ENCODE data around the gene MORN4.
"Not testable (repeated sequence)": the region's sequence is repeated elsewhere in the genome, so short reads cannot be mapped to it uniquely, and the experiment has no call there.

MORN4 gene

DNA sequence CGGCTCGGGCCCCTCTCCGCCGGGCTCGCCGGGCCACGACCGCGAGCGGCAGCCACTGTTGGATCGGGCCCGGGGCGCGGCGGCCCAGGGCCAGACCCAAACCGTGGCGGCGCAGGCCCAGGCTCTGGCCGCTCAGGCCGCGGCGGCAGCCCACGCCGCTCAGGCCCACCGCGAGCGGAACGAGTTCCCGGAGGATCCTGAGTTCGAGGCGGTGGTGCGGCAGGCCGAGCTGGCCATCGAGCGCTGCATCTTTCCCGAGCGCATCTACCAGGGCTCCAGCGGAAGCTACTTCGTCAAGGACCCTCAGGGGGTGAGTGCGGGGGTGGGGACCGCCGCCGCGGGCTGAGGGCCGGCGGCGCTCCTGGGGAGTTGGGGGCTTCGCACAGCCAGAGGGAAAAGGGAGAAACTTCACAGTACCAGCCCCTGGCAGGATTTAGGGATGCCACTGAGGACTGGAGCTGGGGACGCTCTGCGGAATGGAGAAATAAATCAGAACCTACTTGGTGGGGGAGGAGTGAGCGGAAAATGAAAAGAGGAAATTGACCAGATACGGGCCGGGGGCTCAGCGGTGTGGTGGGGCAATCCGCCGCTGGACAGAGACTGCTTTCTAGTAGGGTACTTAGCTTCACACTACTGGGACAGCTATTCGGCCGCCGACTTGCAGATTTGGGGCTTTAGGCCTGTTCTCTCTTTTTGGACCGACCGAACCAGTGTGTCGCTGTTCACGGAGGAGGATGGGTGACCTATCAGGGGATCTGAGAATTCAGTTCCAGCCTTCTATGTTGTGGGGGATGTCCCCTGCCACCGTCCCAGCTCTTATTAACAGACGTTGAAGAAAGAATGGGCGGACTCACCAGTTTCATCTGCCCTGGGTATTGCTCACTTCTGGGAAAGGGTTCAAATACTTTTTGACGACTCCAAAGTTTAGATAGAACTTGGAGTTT, 7.8 kb upstream of the MORN4 start:
- FAIRE-seq: no peak

DNA sequence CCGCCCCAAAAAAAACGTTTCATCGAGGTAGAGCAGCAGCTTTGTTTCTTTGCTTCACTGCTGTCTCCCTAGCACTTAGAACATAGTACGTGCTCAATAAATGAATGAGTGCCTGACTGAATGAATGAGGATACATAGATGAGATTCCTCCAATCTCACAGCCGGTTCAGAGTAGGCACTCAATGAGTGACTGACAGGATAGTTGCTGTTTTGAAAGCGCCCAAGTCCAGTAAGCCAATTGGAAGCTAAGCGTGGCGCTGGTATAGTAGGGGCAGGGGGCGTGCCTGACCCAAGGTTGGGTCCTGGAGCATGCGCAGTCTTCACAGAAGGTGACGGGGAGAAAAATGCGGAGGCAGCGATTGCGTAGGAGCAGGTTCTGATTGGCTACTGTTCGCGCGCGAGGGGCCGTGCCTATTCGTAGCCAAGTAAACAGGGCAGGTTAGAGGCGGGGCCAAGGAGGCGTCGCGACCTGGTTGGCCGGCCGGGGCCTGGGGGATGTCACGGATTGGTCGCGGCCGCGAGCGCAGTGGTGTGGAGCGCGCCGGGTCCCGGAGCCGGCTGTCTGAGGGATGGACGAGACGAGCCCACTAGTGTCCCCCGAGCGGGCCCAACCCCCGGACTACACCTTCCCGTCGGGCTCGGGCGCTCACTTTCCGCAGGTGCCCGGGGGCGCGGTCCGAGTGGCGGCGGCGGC, 7.0 kb upstream of the MORN4 start, which contains the start of gene PI4K2A:
Gene PI4K2A (plus strand): TSS at position 498 of the 694 bp plus-strand sequence. CDS start 72 bp downstream, at position 570.
- FAIRE-seq: peak; percentile 99

DNA sequence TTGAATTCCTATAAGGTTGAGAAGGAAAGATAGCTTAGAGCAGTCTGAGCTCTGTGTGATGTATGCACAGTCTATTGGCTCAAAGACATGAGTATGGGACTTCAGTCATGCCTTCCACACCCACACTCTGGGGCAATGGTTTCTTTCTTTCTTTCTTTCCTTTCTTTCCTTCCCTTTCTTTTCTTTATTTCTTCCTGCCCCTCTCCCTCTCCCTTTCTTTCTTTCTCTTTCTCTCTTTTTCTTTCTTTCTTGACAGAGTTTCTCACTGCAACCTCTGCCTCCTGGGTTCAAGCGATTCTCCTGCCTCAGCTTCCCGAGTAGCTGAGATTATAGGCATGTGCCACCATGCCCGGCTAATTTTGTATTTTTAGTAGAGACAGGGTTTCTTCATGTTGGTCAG, 5.8 kb upstream of the MORN4 start:
- FAIRE-seq: not testable (repeated sequence)

DNA sequence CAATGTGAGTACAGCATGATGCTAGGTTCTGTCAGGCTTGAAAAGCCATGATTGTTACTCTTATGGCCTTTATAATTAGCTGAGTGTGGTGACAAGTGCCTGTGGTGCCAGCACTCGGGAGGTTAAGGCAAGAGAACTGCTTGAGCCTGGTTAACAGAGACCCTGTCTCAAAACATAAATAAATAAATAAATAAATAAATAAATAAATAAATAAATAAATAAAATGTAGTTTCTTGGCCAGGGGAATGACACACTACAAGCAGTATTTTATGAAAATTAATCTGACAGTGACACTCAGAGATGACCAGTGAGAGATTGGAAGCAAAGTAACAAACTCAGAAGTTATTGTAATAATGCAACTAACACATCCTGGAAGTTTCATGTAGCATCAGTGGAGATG, 2.3 kb upstream of the MORN4 start:
- FAIRE-seq: no peak

DNA sequence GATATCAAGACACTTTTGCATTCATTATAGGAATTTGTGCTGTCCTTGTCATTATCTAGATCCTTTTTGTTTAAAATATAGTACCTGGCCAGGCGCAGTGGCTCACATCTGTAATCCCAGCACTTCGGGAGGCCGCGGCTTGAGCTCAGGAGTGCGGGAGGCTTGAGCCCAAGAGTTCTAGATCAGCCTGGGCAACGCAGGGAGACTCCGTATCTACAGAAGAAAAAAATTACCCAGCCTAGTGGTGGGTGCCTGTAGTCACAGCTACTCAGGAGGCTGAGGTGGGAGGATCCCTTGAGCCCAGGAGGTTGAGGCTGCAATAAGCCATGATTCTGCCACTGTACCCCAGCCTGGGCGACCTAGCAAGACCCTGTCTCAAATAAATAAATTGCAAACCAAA, 621 bp upstream of the MORN4 start:
- FAIRE-seq: no peak

DNA sequence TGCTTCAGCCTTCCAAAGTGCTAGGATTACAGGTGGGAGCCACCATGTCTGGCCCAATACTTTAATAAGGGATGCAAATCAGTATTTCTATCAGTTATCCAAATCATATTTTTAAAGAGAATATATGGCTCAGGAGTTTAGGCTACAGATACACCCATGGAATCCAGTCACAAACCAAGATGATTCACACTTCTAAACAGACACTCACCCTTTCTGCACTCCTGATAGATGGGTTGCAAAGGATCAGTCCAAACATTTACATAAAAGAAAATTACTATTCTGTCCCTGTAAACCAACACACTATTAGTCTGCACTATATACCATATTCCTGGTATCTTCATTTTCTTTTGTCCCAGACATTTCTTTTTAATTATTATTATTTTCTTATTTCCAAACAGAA, 2.2 kb downstream of the MORN4 start:
- FAIRE-seq: no peak

DNA sequence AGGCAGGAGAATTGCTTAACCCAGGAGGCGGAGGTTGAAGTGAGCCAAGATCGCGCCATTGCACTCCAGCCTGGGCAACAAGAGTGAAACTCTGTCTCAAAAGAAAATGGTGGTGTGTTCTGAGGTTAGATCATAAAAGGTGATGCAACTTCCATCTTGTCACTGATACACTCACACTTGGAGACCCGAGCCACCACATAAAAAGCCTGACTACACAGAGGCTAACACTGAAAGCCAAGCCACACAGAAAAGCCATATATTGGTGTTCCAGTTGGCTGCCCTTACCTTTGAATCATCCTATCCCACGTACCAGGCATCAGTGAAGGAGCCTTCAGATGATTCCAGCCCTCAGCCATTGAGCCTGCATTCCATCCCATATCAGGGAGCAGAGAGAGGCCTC, 4.0 kb downstream of the MORN4 start:
- no peak for FAIRE-seq

DNA sequence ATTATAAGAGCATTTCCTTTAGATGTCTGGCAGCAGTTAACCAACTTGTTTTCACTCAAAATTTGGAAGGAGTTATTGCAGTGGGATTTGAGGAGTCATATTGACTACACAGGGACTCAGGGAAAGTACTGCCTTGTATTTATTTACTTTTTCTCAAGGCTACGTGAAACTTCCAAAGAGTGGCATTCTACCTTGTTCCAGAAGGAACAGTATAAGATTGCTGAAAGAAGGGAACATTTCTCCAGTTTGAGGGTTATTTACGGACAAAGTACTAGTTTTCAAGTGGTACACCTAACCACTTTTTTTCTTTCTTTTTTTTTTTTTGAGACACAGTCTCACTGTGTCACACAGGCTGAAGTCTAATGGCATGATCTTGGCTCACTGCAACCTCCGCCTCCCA, 5.1 kb downstream of the MORN4 start:
- no peak for FAIRE-seq

DNA sequence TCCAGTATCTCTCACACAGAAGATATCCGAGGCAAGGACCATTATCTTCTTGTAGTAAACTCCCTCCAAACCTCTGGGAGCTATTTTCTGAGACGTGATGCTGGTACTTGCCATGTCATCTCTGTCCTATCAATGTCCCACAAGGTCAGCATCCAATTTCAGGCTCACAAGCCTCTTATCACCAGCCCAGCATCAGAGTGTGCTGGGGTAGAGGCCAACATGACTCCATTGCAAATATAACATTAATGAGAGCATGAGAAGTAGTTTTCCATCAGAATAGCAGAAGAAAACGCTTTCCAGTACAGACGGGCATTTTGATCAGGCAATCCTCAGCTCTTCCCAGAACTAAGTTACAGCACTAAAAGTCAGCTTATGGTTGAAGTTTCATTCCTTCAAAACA, 5.6 kb downstream of the MORN4 start:
- no peak for FAIRE-seq

DNA sequence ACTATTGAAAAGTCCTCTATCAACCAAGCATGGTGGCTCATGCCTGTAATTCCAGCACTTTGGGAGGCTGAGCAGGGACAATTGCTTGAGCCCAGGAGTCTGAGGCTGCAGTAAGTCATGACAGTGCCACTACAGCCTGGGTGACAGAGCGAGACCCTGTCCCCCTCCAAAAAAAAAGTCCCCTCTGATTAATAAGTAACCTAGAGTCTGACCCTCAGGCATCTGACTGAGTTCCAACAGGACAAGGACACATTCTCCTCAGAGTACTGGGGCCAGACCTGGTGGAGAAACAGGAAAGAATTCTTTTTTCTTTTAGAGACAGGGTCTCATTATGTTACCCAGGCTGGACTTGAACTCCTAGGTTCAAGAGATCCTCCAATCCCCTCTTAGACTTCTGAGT, 10.0 kb downstream of the MORN4 start:
- no peak for FAIRE-seq

DNA sequence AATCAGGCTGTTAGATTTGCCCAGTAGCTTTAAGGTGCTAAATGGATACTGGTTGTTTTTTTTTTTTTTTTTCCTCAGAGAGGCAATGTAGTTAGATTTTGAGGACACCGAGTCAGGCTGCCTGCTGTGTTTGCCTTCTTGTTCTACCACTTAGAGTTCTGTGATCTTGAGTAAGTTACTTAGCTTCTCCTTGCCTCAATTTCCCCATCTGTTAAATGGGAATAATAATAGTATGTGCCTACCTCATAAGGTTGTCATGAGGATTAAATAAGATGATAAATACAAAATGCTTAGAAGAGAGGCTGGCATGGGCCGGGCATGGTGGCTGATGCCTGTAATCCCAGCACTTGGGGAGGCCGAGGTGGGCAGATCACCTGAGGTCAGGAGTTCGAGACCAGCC, 14.6 kb downstream of the MORN4 start:
- no peak for FAIRE-seq

DNA sequence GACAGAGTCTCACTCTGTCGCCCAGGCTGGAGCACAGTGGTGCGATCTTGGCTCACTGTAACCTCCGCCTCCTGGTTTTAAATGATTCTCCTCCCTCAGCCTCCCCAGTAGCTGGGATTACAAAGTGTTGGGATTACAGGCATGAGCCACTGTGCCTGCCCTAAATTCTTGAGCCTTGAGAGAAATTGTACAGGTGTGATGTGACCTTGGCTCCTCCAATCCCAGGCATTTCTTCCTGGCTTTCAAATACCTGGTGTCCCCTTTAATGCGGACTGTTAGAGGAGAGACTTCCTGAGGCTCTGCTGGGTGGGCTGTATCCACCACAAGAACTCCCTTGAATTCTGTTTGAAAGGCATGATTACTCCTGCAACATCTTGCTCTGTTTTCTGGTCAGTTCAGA, 15.0 kb downstream of the MORN4 start:
- no peak for FAIRE-seq

DNA sequence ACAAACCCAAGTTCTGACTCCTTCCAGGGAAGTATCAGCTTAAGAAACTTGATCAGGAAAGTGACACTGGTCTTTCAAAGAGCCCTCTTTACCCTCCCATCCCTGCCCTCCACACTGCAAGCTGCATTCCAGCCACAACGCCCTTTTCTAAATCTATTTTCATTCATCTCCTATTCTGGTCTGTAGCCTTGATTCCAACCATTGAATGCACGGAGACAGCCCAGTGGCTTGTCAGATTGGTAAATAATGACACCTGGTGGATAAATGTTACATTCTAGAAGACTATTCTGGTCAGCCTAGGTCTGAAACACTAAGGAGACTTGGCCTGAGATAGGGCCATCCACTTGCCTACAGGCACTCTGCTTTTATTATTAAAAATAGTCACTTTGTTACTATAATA, 20.9 kb downstream of the MORN4 start:
- FAIRE-seq: peak; percentile 92

DNA sequence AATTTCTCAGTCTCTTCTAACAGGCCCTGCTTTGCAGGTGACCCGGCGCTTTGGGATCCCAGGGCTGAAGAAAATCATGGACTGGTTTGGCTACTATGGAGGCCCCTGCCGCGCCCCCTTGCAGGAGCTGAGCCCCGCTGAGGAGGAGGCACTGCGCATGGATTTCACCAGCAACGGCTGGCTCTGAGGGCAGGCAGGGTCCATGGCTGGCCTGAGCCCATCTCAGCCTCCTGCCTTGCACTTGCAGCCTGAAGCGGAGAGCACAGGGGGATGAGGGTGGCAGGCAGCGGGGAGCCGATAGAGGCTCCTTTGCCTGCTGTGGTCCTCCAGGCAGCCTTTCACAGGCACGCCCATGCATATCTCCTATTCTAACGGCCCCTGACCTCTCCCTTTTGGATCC, 21.8 kb downstream of the MORN4 start:
- FAIRE-seq: no peak

DNA sequence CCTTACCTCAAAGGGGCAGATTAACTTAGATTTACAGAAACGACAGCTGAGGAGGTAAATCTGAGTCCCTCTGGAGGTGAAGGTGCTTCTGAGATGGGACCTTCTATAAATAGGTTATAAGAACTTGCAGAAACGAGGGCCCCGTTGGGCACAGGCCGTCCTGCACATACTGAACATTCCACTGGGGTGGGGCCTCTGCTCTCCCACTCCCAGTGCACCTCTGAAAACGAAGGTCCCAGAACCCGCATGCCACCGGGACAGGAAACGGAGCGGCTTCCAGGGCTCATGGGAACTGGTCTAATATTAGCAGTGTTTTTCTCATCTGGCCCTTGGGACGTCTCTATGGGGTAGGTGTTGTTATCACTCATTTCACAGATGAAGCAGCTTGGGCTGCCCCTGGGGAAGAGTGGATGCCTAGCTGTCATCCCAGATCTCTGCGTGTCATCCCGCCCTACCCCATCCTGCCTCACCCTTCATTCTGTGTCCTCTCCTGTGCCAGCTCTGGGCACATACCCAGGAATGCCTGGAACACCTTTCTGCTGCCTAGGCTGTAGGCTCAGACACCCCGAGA, 24.2 kb downstream of the MORN4 start:
- no peak for FAIRE-seq

DNA sequence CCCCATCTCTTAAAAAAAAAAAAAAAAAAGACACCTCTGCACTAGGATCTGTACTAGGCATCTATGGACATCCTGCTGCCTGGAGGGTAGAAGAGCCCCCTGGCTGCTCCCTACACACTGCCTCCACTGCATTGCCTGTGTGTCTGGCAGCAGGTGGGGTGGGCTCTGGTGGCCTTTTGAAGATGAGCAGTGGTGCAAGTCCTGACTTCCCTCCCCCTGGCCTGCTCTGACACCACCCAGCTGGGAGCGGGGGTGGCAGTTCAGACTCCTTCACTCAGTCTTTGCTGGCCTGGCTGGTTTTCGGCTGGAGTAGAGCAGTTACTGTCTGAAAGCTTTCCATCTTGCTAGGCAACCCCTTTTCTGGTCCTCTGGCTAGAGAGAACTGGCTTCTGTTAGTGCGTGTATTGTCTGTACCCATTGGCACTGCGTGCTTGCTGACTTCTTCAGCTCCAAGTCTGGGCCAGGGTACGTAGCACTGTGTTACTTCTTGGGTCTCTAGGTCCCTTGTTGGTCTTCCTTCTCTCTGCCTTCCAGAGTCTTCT, 26.1 kb downstream of the MORN4 start:
- FAIRE-seq: no peak

DNA sequence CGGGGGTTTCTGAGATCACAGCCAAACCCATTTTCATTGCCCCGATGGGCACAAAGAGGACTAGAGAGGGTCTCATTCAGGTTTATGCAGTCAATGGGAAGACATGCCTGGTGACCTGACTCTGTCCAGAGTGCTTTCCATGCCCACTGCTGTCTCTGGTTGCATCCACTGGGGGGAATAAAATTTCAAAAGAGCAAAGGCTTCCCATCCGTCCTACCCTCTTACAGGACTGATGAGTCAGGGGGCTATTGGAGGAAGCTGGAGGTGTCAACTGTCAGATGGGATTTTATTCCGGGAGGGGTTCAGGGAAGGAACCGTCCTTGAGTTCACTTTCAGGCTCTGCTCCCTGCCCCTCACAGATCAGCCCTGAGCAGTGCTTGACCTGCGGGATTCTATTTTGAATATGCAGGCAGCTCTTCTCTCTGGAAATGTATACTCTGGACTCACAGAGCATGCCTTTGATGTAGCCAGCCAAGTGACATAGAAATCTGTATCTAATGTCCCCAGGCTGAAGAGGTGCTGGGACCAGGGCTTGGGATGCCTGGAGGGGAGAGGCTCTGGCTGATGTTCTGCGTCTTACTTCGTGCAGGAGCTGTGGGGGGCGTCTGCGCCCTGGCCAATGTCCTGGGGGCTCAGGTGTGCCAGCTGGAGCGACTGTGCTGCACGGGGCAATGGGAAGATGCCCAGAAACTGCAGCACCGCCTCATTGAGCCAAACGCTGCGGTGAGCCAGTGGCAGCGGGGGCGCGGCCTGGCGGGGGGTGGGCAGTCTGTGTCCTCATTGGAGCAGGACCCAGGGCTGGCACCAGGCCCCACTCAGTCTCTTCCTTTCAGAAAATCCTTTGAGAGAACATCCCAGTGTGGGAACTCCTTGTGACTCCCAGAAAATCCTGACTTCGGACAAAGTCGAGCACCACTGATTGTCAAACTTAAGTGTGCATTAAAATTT, 31.8 kb downstream of the MORN4 start:
- no peak for FAIRE-seq

DNA sequence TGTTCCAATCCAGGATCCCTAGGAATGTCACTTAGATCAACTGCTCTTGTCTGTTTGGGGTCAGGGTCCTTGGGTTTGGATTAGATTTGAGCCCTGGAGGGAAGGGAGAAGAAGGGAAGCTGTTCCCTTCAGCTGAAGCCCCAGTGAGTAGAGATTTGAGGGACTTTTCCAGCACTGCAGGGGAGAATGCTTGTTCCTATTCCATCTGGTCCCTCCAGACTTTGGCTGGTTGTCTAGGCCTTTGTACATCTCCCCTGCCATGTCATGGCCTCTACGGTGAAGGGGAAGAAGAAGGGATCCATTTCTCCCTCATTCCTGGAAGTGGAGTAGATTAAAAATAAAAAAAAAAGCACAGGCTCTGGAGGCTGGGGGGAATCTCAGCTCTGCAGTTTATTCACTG, 32.7 kb downstream of the MORN4 start:
- FAIRE-seq: no peak

DNA sequence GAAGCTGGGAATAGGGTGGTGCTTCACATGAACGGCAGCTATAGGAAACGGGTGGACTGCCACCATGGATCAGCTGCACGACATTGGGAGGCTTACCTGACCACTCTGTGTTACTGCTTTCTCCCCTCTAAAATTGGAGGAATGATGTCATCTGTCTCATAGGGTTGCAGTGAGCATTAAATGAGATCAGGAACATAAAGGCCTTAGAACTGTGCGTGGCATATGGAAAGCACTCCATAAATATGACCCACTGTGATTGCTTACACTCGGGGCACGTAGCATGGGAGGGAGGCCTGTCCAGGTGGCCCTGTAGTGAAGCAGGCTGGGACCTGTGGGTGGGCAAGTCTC, 34.1 kb downstream of the MORN4 start:
- no peak for FAIRE-seq

DNA sequence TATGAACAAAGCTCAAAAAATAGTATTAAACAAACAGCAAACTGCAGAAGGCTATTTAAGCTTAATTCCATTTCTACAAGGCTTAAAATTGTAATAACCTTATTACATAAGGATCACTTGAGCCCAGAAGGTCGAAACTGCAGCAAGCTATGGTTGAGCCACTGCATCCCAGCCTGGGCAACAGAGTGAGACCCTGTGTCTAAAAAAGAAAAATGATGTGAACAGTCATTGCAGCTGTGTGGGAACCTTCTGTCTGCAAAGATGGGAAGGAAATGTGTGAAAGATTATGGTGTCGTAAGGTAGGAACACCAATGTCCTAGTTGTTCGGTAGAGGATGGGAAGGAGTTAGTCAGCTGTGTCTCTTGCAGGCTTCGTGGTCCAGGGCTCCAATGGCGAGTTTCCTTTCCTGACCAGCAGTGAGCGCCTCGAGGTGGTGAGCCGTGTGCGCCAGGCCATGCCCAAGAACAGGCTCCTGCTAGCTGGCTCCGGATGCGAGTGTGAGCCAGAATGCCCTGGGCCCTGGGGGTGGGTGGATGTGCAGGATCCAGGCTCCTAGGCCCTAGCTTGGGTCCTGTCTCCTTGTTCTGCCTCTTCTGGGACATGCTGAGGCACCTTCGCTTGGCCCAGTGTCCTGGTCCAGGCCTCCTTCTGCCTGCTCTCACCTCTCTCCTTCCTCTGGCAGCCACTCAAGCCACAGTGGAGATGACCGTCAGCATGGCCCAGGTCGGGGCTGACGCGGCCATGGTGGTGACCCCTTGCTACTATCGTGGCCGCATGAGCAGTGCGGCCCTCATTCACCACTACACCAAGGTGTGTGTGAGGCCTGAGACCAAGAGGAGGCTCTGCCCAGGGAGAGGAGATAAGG, 34.7 kb downstream of the MORN4 start:
- no peak for FAIRE-seq

DNA sequence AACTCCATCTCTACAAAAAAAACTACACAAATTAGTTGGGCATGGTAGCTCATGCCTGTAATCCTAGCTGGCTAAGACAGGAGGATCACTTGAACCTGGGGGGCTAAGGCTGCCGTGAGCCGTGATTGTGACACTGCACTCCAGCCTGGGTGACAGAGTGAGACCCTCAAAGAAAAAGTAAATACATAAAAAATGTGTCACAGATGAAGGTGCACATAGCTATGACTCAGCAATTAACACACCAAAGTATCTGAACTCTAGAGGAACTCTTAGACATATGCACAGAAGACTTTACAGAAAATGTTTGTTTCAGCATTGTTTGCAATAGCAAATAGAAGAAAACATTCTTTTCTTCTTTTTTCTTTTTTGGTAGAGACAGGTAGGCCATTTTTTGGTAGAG, 35.5 kb downstream of the MORN4 start:
- FAIRE-seq: no peak
